Activated CD4-positive, CD25-positive, alpha-beta regulatory T cell treated with anti-CD3 and anti-CD28 coated beads, Interleukin-2, amount 50 U/mL, for 24 hours (primary cell): Measurements from ENCODE around the gene PTH1R.
"Not testable (repeated sequence)": the region's sequence is repeated elsewhere in the genome, so short reads cannot be mapped to it uniquely, and the experiment has no call there.

ENCODE experiments used
- ATAC-seq, 2 donors: fragments of 150-1000 bp; cut with Tn5 transposase; one replicate each; pipeline ENCODE4 v1.10.0; 2021; ENCODE audit warnings: mild to moderate bottlenecking in 1 of 2, moderate library complexity in 1 of 2

The PTH1R gene

GRCh38 chr3:46900007-46900292 is 22.4 kb downstream of the PTH1R start:
- ATAC-seq = no peak

DNA sequence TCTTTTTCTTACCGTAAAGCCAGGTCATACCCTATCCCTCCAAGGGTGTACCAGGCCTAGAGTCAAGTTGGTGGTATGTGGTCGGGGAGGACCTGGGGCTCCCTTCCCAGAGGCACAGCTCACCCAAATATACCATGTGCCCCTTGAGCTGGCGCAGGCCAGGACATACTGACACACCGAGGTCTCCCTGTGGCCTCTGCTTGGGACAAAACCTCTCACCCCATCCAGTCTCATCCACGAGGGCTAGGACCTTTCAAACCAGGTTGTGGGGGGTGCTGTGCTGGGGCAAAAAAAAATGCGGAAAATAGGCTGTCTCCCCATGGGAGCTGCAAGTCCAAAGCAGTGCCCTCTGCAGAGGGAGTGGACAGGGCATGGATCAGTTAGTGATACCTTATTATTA is 22.8 kb downstream of the PTH1R start:
- no peak for ATAC-seq

DNA sequence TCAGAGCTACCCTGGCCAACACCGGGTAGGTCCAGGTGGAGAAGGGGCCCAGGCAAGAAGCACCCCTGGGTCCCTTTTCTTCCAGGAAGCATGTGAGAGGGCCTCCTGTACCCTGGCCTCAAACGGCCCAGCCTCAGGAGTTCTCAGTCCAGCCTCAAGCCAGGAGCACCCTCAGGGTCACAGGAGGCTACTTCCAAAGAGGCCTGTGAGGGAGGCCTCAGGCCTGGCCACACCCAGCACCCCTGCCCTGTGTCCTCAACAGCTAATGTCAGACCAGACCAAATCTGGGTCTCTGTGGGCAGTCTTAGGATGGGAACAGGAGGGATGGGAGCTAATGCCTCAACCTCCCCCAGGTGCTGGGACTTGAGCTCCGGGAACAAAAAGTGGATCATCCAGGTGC is 23.5 kb downstream of the PTH1R start:
- no peak for ATAC-seq

GRCh38 chr3:46901591-46902187 is 24.2 kb downstream of the PTH1R start:
- no peak for ATAC-seq

- no peak for ATAC-seq
Measured at GRCh38 chr3:46902188-46902631, 24.7 kb downstream of the PTH1R start.

GRCh38 chr3:46903341-46904302 is 26.1 kb downstream of the PTH1R start:
- ATAC-seq = no peak

GRCh38 chr3:46904303-46905212 is 27.0 kb downstream of the PTH1R start:
- ATAC-seq = no peak

- no peak for ATAC-seq
Measured at GRCh38 chr3:46905213-46905560, 27.7 kb downstream of the PTH1R start.

GRCh38 chr3:46905661-46906451 is 28.3 kb downstream of the PTH1R start:
- ATAC-seq = no peak

- no peak for ATAC-seq
Measured at GRCh38 chr3:46906471-46907058, 29.0 kb downstream of the PTH1R start.

DNA sequence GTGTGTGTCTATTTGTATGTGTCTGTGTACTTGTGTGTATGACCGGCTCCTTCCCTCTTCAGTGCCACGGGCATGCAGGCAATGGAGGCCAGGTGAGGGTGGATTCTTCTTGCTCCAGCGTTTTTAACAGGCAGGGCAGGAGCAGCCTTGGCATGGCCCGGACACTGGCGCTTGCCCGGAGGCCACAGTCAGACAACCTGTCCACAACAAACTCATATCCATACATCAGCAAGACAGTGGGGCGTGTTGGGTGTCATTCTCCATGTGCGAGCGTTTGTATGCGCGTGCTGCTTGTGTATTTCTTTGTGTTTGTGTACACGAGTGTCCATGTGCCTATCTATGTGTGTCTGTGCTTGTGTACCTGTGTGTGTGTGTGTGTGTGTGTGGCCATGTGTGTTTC is 29.8 kb downstream of the PTH1R start:
- ATAC-seq = no peak

DNA sequence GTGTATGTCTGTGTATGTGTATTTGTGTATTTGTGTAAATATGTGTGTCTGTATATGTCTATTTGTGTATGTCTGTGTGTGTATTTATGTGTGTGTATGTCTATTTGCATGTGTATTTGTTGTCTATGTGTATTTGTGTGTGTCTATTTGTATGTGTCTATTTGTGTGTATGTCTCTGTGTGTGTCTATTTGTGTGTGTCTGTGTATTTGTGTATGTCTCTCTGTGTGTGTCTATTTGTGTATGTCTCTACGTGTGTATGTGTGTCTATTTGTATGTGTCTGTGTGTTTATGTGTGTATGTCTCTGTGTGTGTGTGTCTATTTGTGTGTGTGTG is 30.4 kb downstream of the PTH1R start:
- ATAC-seq = no peak

GRCh38 chr3:46908294-46908985 is 30.9 kb downstream of the PTH1R start:
- no peak for ATAC-seq

DNA sequence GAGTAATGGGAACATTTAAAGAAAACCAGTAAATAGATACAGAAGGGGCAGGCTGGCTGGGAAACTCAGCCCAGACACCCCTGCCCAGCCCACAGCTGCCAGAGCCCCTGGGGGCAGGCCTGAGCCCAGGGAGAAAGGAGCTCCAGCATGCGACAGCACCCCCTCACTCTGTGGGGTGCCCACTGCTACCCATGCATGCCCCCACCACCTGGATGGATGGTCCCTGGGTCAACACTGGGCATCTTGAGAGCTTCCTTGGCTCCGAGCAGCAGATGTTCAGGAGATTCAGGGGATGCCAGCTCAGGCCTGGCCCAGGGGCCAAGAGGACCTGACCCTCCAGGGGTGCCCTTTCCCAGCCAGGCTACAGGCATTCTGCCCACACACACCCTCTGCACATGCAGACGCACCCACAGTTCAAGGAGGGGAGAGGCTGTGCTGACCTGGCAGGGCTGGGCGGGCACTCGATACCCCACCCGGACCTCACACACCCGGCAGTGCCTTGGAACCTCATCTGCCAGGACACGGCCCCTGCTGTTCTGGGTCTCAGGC is 31.5 kb downstream of the PTH1R start:
- ATAC-seq = no peak

DNA sequence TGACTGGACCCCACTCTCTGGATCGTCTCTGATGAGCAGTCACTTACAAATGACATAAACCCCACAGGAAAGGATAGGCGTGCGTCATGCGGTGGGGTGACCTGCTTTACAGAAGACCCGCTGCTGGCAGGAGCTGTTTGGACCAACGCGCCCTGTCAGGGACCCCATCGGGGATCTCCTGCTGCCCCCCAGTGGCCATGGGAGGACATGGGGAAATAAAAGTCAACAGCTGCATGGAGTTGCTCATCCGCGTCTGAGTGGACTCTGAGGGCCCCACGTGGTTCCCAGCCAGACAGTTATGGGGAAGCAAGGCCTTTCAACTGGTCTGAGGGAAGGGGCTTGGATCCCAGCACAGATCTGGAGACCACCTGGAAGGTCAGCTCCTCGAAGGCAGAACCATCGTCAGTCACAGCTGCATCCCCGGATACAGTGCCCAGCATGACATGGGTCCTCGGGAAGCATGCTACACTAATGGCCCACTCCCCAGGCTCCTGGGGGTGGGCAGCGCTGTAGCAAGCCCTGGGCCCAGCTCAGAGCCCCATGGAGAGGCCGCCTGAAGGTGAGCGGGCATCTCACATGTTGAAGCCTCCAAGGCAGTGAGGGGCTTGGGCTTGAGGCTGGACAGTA is 32.1 kb downstream of the PTH1R start:
- peak; percentile 78 to 80 for ATAC-seq

- no peak for ATAC-seq
Measured at GRCh38 chr3:46910166-46910760, 32.7 kb downstream of the PTH1R start.

GRCh38 chr3:46910914-46911313 is 33.4 kb downstream of the PTH1R start:
- not testable (repeated sequence) for ATAC-seq

- ATAC-seq = no peak
Measured at GRCh38 chr3:46912986-46913385, 35.5 kb downstream of the PTH1R start.

DNA sequence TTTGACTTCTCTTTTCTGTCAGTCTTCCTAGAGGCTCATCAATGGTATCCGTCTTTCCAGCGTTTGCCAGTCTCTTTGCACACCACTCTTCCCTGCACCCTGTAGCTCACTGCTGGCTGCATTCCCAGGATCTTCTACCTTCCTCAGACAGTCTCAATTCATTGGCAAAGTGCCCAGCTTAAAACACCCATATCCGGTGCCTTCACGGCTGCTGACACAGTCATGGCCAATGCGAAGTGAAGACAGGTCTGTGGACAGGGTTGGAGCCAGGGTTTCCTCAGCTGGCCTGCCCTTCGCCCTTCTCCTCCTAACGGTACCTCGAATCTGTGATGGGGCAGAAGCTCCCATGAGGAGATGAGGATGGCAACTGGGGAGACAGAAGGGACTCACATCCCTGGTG is 36.1 kb downstream of the PTH1R start:
- ATAC-seq = no peak

GRCh38 chr3:46914849-46915248 is 37.3 kb downstream of the PTH1R start:
- ATAC-seq = no peak
